Activated CD4-positive, alpha-beta memory T cell treated with anti-CD3 and anti-CD28 coated beads for 36 hours (primary cell): Measurements from ENCODE around the gene ADM5. TPM values are rescaled to one million over a fixed set of nuclear protein-coding genes. Genes with fewer than 3 reads are reported as not detected.

Experiments
- CTCF ChIA-PET: fragments of 350-600 bp; sonication (Branson Sonifier 250); formaldehyde crosslinking; loops from one replicate; lab custom pipeline; 2021; ENCODE audit warnings: antibody characterized with exemption, inconsistent platforms; lab: Charles Lee
- POLR2A ChIA-PET: fragments of 350-600 bp; sonication (Branson Sonifier 250); formaldehyde crosslinking; loops from one replicate; lab custom pipeline; 2021; ENCODE audit warnings: antibody characterized with exemption; lab: Charles Lee
- DNase-seq: peaks from one replicate; pipeline ENCODE4 v3.0.0-alpha.2; 2020
- H3K27ac Mint-ChIP-seq: one replicate; pipeline ENCODE4 v1.8.0; 2021; ENCODE audit warnings: mixed read lengths
- H3K27me3 Mint-ChIP-seq: one replicate; pipeline ENCODE4 v1.8.0; 2021; ENCODE audit warnings: mixed read lengths
- H3K36me3 Mint-ChIP-seq: one replicate; pipeline ENCODE4 v1.8.0; 2021; ENCODE audit warnings: mixed read lengths
- H3K4me1 Mint-ChIP-seq: one replicate; pipeline ENCODE4 v1.8.0; 2021; ENCODE audit warnings: low read depth, mixed read lengths
- H3K4me3 Mint-ChIP-seq: one replicate; pipeline ENCODE4 v1.8.0; 2021; ENCODE audit warnings: mild to moderate bottlenecking, mixed read lengths
- H3K9me3 Mint-ChIP-seq: one replicate; pipeline ENCODE4 v1.8.0; 2021; ENCODE audit warnings: mixed read lengths
- intact Hi-C: fragments of 100-400 bp; cut with micrococcal nuclease; formaldehyde crosslinking; loops from one replicate; pipeline ENCODE4 v1.15.1; 2023
- total RNA-seq, 2 experiments: library from RNA; stranded (reverse); gene quantifications; one replicate each; pipeline ENCODE4 v1.2.3, GENCODE V29; 2021

ADM5 gene
- total RNA-seq, 2 experiments from 2014 or later: 2.9 to 3.0 TPM

- H3K9me3 Mint-ChIP-seq: no peaks in the 10 kb centered on the region
- intact Hi-C loops: no loop called here
- peaks cover 2% of the 10 kb centered on the region for H3K4me1 Mint-ChIP-seq
- no peak overlapping the region for H3K27ac Mint-ChIP-seq
- ChIA-PET POLR2A (no interaction called here), CTCF (no interaction called here)
- DNase-seq: no peak
- no peaks in the 10 kb centered on the region for H3K27me3 Mint-ChIP-seq
- H3K4me3 Mint-ChIP-seq: no peak overlapping the region
- H3K36me3 Mint-ChIP-seq: peaks cover 22% of the 10 kb centered on the region
These were observed 37.4 kb upstream of the ADM5 start for GRCh38 chr19:49651820-49652550.

GRCh38 chr19:49652551-49653465 lies 36.6 kb upstream of the ADM5 start:
- DNase-seq: no peak
- ChIA-PET CTCF (no interaction called here), POLR2A (no interaction called here)
- Mint-ChIP-seq H3K9me3 (no peaks in the 10 kb centered on the region), H3K36me3 (peaks cover 26% of the 10 kb centered on the region), H3K27me3 (no peaks in the 10 kb centered on the region), H3K27ac (no peak overlapping the region), H3K4me3 (no peak overlapping the region), H3K4me1 (no peaks in the 10 kb centered on the region)
- intact Hi-C loops: no loop called here

- H3K27ac Mint-ChIP-seq: no peak overlapping the region
- intact Hi-C loops: no loop called here
- H3K9me3 Mint-ChIP-seq: no peaks in the 10 kb centered on the region
- H3K36me3 Mint-ChIP-seq: peaks cover 27% of the 10 kb centered on the region
- no peaks in the 10 kb centered on the region for H3K4me1 Mint-ChIP-seq
- ChIA-PET POLR2A (no interaction called here), CTCF (no interaction called here)
- no peak overlapping the region for H3K4me3 Mint-ChIP-seq
- H3K27me3 Mint-ChIP-seq: no peaks in the 10 kb centered on the region
- DNase-seq: no peak
These were observed 36.0 kb upstream of the ADM5 start for GRCh38 chr19:49653466-49653806.

GRCh38 chr19:49654581-49654980 lies 34.8 kb upstream of the ADM5 start:
- CTCF ChIA-PET: interaction anchor here (2.0 kb wide), 1 partner anchor 13 kb away, joined by 5 read pairs; no protein-coding TSS in a partner anchor
- Mint-ChIP-seq H3K4me1 (peaks cover 3% of the 10 kb centered on the region), H3K9me3 (no peaks in the 10 kb centered on the region), H3K36me3 (peaks cover 30% of the 10 kb centered on the region), H3K27ac (no peak overlapping the region), H3K27me3 (no peaks in the 10 kb centered on the region), H3K4me3 (no peak overlapping the region)
- POLR2A ChIA-PET: interaction anchor here (1.7 kb wide), 1 partner anchor 10 kb away, joined by 5 read pairs; no protein-coding TSS in a partner anchor
- DNase-seq: no peak
- intact Hi-C loops: no loop called here

DNA sequence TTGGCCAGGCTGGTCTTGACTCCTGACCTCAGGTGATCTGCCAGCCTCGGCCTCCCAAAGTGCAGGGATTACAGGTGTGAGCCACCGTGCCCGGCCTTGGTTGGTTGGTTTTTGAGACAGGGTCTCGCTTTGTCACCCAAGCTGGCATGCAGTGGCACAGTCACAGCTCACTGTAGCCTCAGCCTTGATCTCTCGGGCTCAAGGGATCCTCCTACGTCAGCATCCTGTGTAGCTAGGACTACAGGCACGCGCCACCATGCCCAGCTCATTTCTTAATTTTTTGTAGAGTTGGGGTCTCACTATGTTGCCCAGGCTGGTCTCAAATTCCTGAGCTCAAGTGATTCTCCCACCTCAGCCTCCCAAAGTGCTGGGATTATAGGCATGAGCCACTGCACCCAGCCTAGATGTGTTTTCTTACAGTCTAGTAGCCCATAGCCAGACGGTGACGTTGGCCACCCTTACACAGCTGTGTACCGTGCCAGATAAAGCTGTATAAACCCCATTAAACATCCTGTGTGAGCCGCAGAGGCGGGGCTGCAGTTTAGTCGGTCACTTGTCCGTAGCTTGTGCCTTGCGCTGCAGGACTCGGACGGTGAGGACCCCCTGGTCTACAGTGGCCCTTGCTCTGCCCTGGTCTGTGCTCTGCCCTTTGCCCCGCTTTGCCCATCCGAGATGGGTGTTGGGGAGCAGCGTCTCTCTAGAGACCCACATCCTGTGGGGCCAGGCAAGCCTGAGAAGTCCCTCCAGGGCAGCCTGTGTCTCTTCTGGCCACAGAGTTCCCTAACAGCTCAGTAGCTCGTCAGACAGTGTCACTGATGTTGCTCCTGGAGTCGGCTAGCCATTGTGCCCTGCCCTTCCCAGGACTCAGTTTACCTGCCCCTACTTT lies 33.6 kb upstream of the ADM5 start:
- CTCF ChIA-PET: interaction anchor here (0.8 to 2.5 kb wide), 4 partner anchors 12 to 86 kb away, joined by 3 to 13 read pairs (median 4); no protein-coding TSS in a partner anchor
- POLR2A ChIA-PET: interaction anchor here (0.5 to 1.7 kb wide), 5 partner anchors 8 to 704 kb away, joined by 3 to 6 read pairs (median 3); no protein-coding TSS in a partner anchor
- intact Hi-C loops: no loop called here
- H3K27me3 Mint-ChIP-seq: no peaks in the 10 kb centered on the region
- no peak overlapping the region for H3K27ac Mint-ChIP-seq
- H3K36me3 Mint-ChIP-seq: peaks cover 33% of the 10 kb centered on the region
- peaks cover 3% of the 10 kb centered on the region for H3K4me1 Mint-ChIP-seq
- DNase-seq: no peak
- H3K9me3 Mint-ChIP-seq: no peaks in the 10 kb centered on the region
- H3K4me3 Mint-ChIP-seq: no peak overlapping the region

DNA sequence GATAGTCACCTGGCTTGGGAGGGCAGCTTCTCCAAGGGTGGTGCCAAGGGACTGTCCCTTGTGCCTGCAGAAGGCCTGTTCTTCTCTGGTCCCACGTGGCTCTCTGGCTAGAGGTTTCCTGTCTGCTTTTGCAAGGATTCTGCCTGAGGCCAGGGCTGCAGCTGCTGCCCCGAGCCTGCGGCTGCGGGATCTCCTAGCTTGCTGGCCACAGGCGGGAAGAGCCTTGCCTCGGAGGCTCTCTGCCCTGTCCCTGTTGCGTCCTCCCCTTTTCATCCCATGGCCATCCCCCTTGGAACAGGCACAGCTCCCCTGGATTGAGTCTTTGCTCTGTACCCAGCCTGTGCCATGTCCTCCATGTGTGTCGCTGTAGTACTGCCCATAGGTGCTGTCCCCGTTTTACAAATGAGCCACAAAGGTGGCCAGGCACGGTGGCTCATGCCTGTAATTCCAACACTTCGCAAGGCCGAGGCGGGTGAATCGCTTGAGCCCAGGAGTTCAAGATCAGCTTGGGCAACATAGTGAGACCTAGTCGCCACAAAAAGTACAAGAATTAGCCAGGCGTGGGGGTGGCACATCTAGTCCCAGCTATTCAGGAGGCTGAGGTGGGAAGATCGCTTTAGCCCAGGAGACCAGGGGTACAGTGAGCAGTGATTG lies 32.8 kb upstream of the ADM5 start:
- intact Hi-C loops: no loop called here
- Mint-ChIP-seq H3K36me3 (peaks cover 32% of the 10 kb centered on the region), H3K4me1 (peaks cover 3% of the 10 kb centered on the region), H3K27me3 (no peaks in the 10 kb centered on the region), H3K27ac (no peak overlapping the region), H3K4me3 (no peak overlapping the region), H3K9me3 (no peaks in the 10 kb centered on the region)
- ChIA-PET CTCF (interaction anchor here (1.5 to 2.5 kb wide), 3 partner anchors 16 to 24 kb away, joined by 4 to 13 read pairs (median 5); no protein-coding TSS in a partner anchor), POLR2A (interaction anchor here (1.3 to 1.7 kb wide), 2 partner anchors 8 to 20 kb away, joined by 3 to 5 read pairs; no protein-coding TSS in a partner anchor)
- DNase-seq: no peak

GRCh38 chr19:49657493-49658138 lies 31.8 kb upstream of the ADM5 start:
- Mint-ChIP-seq H3K9me3 (no peaks in the 10 kb centered on the region), H3K4me1 (peaks cover 5% of the 10 kb centered on the region), H3K36me3 (peaks cover 35% of the 10 kb centered on the region), H3K27me3 (no peaks in the 10 kb centered on the region), H3K27ac (no peak overlapping the region), H3K4me3 (no peak overlapping the region)
- no peak for DNase-seq
- POLR2A ChIA-PET: no interaction called here
- CTCF ChIA-PET: interaction anchor here (2.2 to 2.5 kb wide), 2 partner anchors 15 to 21 kb away, joined by 5 to 13 read pairs; no protein-coding TSS in a partner anchor
- intact Hi-C loops: no loop called here

- intact Hi-C loops: no loop called here
- ChIA-PET POLR2A (no interaction called here), CTCF (interaction anchor here (2.2 kb wide), 1 partner anchor 21 kb away, joined by 5 read pairs; no protein-coding TSS in a partner anchor)
- H3K4me3 Mint-ChIP-seq: no peak overlapping the region
- no peaks in the 10 kb centered on the region for H3K9me3 Mint-ChIP-seq
- H3K36me3 Mint-ChIP-seq: peaks cover 37% of the 10 kb centered on the region
- H3K27ac Mint-ChIP-seq: no peak overlapping the region
- DNase-seq: no peak
- no peaks in the 10 kb centered on the region for H3K27me3 Mint-ChIP-seq
- H3K4me1 Mint-ChIP-seq: peaks cover 10% of the 10 kb centered on the region
These were observed 31.3 kb upstream of the ADM5 start for GRCh38 chr19:49658139-49658517.

DNA sequence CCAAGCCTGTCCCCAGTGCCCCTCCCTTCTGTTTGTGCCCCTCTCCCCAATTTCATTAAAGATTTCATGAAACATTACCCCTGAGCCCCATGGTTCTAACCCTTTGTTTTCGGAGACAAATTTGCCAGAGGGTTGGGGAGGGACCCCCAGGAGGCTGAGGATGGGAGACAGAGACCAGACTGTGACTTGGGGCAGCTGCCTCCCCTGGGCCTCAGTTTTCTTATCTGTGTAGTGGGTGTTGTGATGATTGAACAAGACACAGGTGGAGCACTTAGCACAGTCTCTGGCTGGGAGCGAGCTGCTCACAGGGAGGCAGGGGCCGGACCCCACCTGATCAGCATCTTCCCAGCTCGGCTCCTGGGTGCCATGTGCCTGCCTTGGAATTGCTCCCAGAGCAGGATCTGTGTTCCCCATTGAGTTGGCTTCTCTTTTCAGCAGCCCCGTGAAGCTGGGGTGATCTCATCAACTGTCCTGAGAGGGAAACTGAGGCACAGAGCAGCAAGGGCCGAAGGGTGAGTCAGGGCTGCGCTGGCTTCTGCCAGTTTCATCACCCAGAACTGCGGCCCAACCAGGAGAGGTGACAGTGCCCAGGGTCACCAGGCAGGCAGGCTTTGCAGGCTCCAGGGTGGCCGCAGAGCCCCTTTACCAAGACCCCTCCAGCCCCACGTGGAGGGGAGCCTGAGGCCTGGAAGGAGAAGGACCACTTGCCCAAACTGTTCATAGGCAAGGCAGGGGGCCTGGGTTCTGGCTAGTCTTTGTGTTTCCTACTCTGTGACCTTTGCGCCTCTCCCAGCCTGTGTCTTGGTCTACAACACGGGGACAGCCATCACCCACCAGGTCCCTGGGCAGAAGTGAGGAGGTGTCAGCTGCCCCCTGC lies 30.6 kb upstream of the ADM5 start:
- POLR2A ChIA-PET: no interaction called here
- H3K4me1 Mint-ChIP-seq: peaks cover 17% of the 10 kb centered on the region
- intact Hi-C loops: no loop called here
- no peak overlapping the region for H3K27ac Mint-ChIP-seq
- peaks cover 37% of the 10 kb centered on the region for H3K36me3 Mint-ChIP-seq
- H3K9me3 Mint-ChIP-seq: no peaks in the 10 kb centered on the region
- no peak for DNase-seq
- CTCF ChIA-PET: interaction anchor here (1.2 to 2.2 kb wide), 2 partner anchors 13 to 20 kb away, joined by 4 to 5 read pairs; no protein-coding TSS in a partner anchor
- no peak overlapping the region for H3K4me3 Mint-ChIP-seq
- H3K27me3 Mint-ChIP-seq: no peaks in the 10 kb centered on the region

- Mint-ChIP-seq H3K4me1 (peaks cover 21% of the 10 kb centered on the region), H3K36me3 (peaks cover 33% of the 10 kb centered on the region), H3K9me3 (no peaks in the 10 kb centered on the region), H3K27ac (no peak overlapping the region), H3K4me3 (no peak overlapping the region), H3K27me3 (no peaks in the 10 kb centered on the region)
- ChIA-PET CTCF (interaction anchor here (1.2 to 2.5 kb wide), 3 partner anchors 11 to 24 kb away, joined by 3 to 14 read pairs (median 4); no protein-coding TSS in a partner anchor), POLR2A (interaction anchor here (0.9 kb wide), 1 partner anchor 16 kb away, joined by 3 read pairs; no protein-coding TSS in a partner anchor)
- no peak for DNase-seq
- intact Hi-C loops: no loop called here
These were observed 28.9 kb upstream of the ADM5 start for GRCh38 chr19:49660338-49660961.
